CD8-positive, alpha-beta memory T cell (primary cell): ENCODE measurements around the gene GPAT3. TPM values are rescaled to one million over a fixed set of nuclear protein-coding genes. Genes with fewer than 3 reads are reported as not detected.

Experiments
- CTCF ChIA-PET: fragments of 350-600 bp; sonication (Branson Sonifier 250); formaldehyde crosslinking; loops from one replicate; lab custom pipeline; 2021; ENCODE audit warnings: antibody characterized with exemption; lab: Charles Lee
- POLR2A ChIA-PET: fragments of 350-600 bp; sonication (Branson Sonifier 250); formaldehyde crosslinking; loops from one replicate; lab custom pipeline; 2021; ENCODE audit warnings: antibody characterized with exemption; lab: Charles Lee
- DNase-seq, 5 donors: peaks; one replicate each; pipeline versions ENCODE4 v3.0.0 to v3.0.0-alpha.2; 2020 to 2022; ENCODE audit warnings: mixed read lengths in 1 of 5
- H3K27ac ChIP-seq: one replicate; pipeline ENCODE4 v1.7.0; 2013; ENCODE audit warnings: low read depth, mild to moderate bottlenecking, low read length, moderate library complexity
- H3K27me3 ChIP-seq: 2 replicates; pipeline ENCODE4 v1.7.0; 2013; ENCODE audit warnings: low read length, mild to moderate bottlenecking; ENCODE audit not compliant: insufficient read depth, poor library complexity, severe bottlenecking
- H3K36me3 ChIP-seq: 2 replicates; pipeline ENCODE4 v1.7.0; 2013; ENCODE audit warnings: mild to moderate bottlenecking, low read length, moderate library complexity; ENCODE audit not compliant: insufficient read depth
- H3K4me1 ChIP-seq: 2 replicates; pipeline ENCODE4 v1.7.0; 2013; ENCODE audit warnings: mild to moderate bottlenecking, low read length, moderate library complexity; ENCODE audit not compliant: insufficient read depth
- H3K4me3 ChIP-seq: 2 replicates; pipeline ENCODE4 v1.7.0; 2013; ENCODE audit warnings: mild to moderate bottlenecking, low read length
- H3K9me3 ChIP-seq: 2 replicates; pipeline ENCODE4 v1.7.0; 2013; ENCODE audit warnings: mild to moderate bottlenecking, low read length
- H3K27ac Mint-ChIP-seq, 8 donors: one replicate each; pipeline ENCODE4 v1.8.0; 2020 to 2021; ENCODE audit warnings: mixed read lengths in 8 of 8, mild to moderate bottlenecking in 6 of 8, inconsistent platforms in 3 of 8, moderate library complexity in 3 of 8
- H3K27me3 Mint-ChIP-seq, 2 donors: one replicate each; pipeline ENCODE4 v1.8.0; 2020 to 2021; ENCODE audit warnings: mixed read lengths in 2 of 2, mild to moderate bottlenecking in 1 of 2, moderate library complexity in 1 of 2
- H3K36me3 Mint-ChIP-seq, 3 donors: one replicate each; pipeline ENCODE4 v1.8.0; 2020 to 2021; ENCODE audit warnings: mixed read lengths in 3 of 3, inconsistent platforms in 1 of 3, mild to moderate bottlenecking in 1 of 3
- H3K4me1 Mint-ChIP-seq, 3 donors: one replicate each; pipeline ENCODE4 v1.8.0; 2020 to 2021; ENCODE audit warnings: mixed read lengths in 3 of 3, inconsistent platforms in 1 of 3, mild to moderate bottlenecking in 1 of 3
- H3K4me3 Mint-ChIP-seq, 7 donors: one replicate each; pipeline ENCODE4 v1.8.0; 2020 to 2021; ENCODE audit warnings: mixed read lengths in 7 of 7, mild to moderate bottlenecking in 6 of 7, moderate library complexity in 4 of 7, inconsistent platforms in 2 of 7
- H3K9me3 Mint-ChIP-seq, 5 donors: one replicate each; pipeline ENCODE4 v1.8.0; 2020 to 2022; ENCODE audit warnings: mixed read lengths in 5 of 5, mild to moderate bottlenecking in 3 of 5, moderate library complexity in 2 of 5, inconsistent platforms in 1 of 5
- polyA plus RNA-seq: library from polyadenylated mRNA; unstranded; fragments of 300-500 nt; fragmentation: Illumina TruSeq; gene quantifications from one replicate; pipeline ENCODE4 v1.2.3, GENCODE V29; 2021
- total RNA-seq, 2 experiments: library from RNA; stranded (reverse); gene quantifications; one replicate each; pipeline ENCODE4 v1.2.3, GENCODE V29; 2021

The GPAT3 gene
- total and polyA plus RNA-seq, 3 experiments from 2014 or later, result 5.4 to 6.8 (median 6.2) TPM

DNA sequence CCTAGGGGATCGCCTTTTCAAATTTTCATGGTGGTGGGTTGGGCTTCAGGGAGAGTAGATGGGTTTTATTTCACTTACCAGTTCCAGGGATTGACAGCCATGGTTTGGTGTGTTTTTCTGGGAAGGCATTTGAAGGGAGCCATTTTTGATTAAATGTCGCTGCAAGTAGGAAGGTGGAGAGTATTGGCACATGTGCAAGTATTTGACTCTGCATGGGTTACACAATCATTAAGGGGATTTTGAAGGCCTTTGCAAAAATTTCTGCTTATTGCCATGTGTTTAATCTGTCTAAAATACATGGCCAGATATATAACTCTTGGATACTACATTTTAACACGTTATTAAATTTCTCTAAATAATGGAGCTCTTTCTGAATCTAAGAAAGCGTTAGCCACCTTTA is 55.1 kb downstream of the GPAT3 start:
- POLR2A ChIA-PET, result no interaction called here
- Histone ChIP-seq H3K27me3 (no peaks in the 10 kb centered on the region), H3K27ac (no peak overlapping the region), H3K36me3 (no peaks in the 10 kb centered on the region), H3K9me3 (no peaks in the 10 kb centered on the region), H3K4me3 (no peak overlapping the region), H3K4me1 (no peaks in the 10 kb centered on the region)
- no peak overlapping the region for H3K4me3 Mint-ChIP-seq
- no peaks in the 10 kb centered on the region for H3K9me3 Mint-ChIP-seq
- peaks cover 0 to 2% of the 10 kb centered on the region in 2 donors for H3K27me3 Mint-ChIP-seq
- H3K36me3 Mint-ChIP-seq, result peaks cover 4 to 28% (median 12%) of the 10 kb centered on the region in 3 donors
- CTCF ChIA-PET, result no interaction called here
- DNase-seq, result no peak
- H3K4me1 Mint-ChIP-seq, result no peaks in the 10 kb centered on the region
- H3K27ac Mint-ChIP-seq, result peak overlapping the region in 1 of 8 donors; percentile 29

DNA sequence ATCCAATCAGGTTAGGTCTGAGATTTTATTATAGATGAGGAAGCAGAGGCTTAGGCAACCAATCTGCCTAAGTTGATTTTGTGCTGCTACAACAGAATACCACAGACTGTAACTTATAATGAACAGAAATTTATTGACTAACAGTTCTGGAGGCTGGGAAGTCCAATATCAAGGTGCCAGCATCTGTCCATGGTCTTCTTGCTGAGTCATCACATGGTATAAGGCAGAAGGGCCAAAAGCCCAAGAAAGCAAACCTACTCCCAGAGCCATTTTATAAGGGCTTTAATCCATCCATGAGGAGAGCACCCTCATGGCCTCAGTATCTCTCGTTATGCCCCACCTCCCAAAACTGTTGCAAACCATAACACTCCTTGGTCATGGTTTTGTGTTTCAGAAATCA is 55.8 kb downstream of the GPAT3 start:
- H3K4me1 Mint-ChIP-seq, result no peaks in the 10 kb centered on the region
- POLR2A ChIA-PET, result no interaction called here
- no peak overlapping the region for H3K27ac ChIP-seq

DNA sequence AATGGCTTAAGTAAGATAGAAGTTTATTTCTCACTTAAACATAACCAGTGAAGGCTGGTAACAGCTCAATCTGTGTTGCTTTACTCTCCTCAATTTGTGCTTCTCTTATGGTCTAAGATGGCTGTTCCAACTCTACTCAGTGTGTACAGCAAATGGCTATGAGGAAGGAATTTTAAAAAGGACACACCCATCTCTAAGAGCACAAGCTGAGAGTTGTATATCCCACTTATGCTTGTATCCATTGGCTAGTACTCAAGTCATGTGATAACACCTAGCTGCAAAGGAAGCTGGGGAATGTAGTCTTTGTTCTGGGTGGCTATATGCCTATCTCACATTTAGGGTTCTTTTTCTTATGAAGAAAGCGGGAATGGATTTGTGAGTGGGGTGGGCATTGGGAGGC is 63.3 kb downstream of the GPAT3 start:
- Mint-ChIP-seq H3K27me3 (peaks cover 0 to 2% of the 10 kb centered on the region in 2 donors), H3K36me3 (peaks cover 7 to 25% (median 19%) of the 10 kb centered on the region in 3 donors), H3K4me1 (no peaks in the 10 kb centered on the region), H3K9me3 (no peaks in the 10 kb centered on the region), H3K4me3 (no peak overlapping the region), H3K27ac (no peak overlapping the region)
- H3K36me3 ChIP-seq, result no peaks in the 10 kb centered on the region
- DNase-seq, result no peak
- no peak overlapping the region for H3K4me3 ChIP-seq
- no peaks in the 10 kb centered on the region for H3K9me3 ChIP-seq
- ChIA-PET POLR2A (no interaction called here), CTCF (interaction anchor here (1.2 to 1.3 kb wide), 3 partner anchors 10 to 94 kb away, joined by 3 read pairs; no protein-coding TSS in a partner anchor)
- no peaks in the 10 kb centered on the region for H3K4me1 ChIP-seq
- no peak overlapping the region for H3K27ac ChIP-seq
- H3K27me3 ChIP-seq, result no peaks in the 10 kb centered on the region

More for the DNA sequence above, 55.8 kb downstream of the GPAT3 start:
- Histone ChIP-seq H3K4me3 (no peak overlapping the region), H3K4me1 (no peaks in the 10 kb centered on the region), H3K9me3 (no peaks in the 10 kb centered on the region), H3K36me3 (no peaks in the 10 kb centered on the region), H3K27me3 (no peaks in the 10 kb centered on the region)
- Mint-ChIP-seq H3K4me3 (no peak overlapping the region), H3K27me3 (peaks cover 0 to 2% of the 10 kb centered on the region in 2 donors), H3K27ac (no peak overlapping the region), H3K36me3 (peaks cover 5 to 29% (median 17%) of the 10 kb centered on the region in 3 donors), H3K9me3 (no peaks in the 10 kb centered on the region)
- no peak for DNase-seq
- CTCF ChIA-PET, result no interaction called here

DNA sequence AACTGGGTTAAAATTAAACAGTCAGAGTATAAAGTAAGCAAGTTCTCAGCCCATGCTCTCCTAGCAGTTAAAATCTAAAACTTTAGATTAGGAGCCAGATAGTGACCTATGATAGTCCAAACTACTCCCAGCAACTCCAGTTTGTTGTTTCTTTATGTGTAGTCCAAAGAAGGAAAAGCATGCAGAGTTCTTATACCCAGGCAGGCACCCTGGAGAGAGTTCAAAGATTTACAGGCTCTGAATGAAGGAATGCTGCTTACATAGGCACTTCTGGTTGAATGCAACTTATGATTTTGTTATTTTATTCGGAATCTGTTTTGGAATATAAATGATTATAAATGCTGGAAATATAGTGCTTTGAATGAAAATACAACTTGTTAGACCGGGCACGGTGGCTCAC is 67.2 kb downstream of the GPAT3 start:
- POLR2A ChIA-PET, result no interaction called here
- Histone ChIP-seq H3K27me3 (no peaks in the 10 kb centered on the region), H3K36me3 (no peaks in the 10 kb centered on the region), H3K4me1 (no peaks in the 10 kb centered on the region), H3K9me3 (no peaks in the 10 kb centered on the region), H3K4me3 (no peak overlapping the region), H3K27ac (no peak overlapping the region)
- CTCF ChIA-PET, result no interaction called here
- no peaks in the 10 kb centered on the region for H3K4me1 Mint-ChIP-seq
- H3K36me3 Mint-ChIP-seq, result peaks cover 5 to 8% (median 6%) of the 10 kb centered on the region in 3 donors
- no peak for DNase-seq
- no peaks in the 10 kb centered on the region for H3K9me3 Mint-ChIP-seq
- H3K4me3 Mint-ChIP-seq, result no peak overlapping the region
- no peaks in the 10 kb centered on the region for H3K27me3 Mint-ChIP-seq
- H3K27ac Mint-ChIP-seq, result no peak overlapping the region

DNA sequence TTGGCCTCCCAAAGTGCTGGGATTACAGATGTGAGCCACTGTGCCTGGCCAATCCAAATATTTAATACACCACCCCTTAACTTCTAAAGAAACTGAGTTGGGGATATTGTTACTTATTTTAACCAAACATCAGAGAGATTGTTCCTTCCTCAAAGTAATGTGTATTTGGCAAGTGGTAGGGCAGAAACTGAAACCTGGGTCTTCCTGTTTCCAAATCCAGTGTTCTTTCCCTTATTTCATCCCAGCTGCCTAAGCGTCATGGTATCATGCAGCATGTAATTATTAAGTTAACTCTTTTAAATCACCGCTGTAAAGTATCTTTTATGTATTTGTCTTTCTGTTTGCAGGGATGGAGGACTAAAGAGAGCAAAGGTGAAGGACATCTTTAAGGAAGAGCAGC is 68.4 kb downstream of the GPAT3 start:
- H3K36me3 Mint-ChIP-seq, result peaks cover 3 to 5% (median 4%) of the 10 kb centered on the region in 3 donors

DNA sequence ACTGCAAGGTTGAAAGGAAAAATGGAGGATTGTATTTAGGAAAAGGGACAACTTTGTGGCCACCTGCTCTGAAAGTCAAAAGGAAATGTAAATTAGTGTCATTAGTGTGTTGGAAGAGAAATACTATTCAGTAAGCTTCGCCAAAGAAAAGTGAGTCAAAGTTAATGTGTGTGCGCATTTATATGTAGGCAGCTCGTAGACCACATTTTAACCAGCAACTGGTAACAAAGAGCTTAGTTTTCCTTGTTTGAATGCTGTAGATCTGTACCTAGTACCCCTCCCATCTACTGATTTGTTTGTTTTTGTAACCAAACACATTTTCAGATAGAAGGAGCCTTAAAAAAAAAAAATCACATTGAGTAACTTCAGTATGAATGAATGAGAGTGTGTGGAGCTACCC is 69.3 kb downstream of the GPAT3 start:
- POLR2A ChIA-PET, result no interaction called here
- Histone ChIP-seq H3K4me1 (no peaks in the 10 kb centered on the region), H3K4me3 (no peak overlapping the region), H3K9me3 (no peaks in the 10 kb centered on the region), H3K36me3 (no peaks in the 10 kb centered on the region), H3K27ac (no peak overlapping the region), H3K27me3 (no peaks in the 10 kb centered on the region)
- no peaks in the 10 kb centered on the region for H3K4me1 Mint-ChIP-seq
- H3K36me3 Mint-ChIP-seq, result peaks cover under 1 to 2% (median 2%) of the 10 kb centered on the region in 3 donors
- H3K27ac Mint-ChIP-seq, result no peak overlapping the region
- H3K27me3 Mint-ChIP-seq, result peaks cover 0 to 5% of the 10 kb centered on the region in 2 donors
- no peak for DNase-seq
- H3K9me3 Mint-ChIP-seq, result no peaks in the 10 kb centered on the region
- CTCF ChIA-PET, result no interaction called here
- H3K4me3 Mint-ChIP-seq, result no peak overlapping the region

More for the DNA sequence above, 68.4 kb downstream of the GPAT3 start:
- H3K36me3 ChIP-seq, result no peaks in the 10 kb centered on the region
- H3K4me3 ChIP-seq, result no peak overlapping the region
- no peak overlapping the region for H3K27ac ChIP-seq
- no peaks in the 10 kb centered on the region for H3K4me1 ChIP-seq
- Mint-ChIP-seq H3K27ac (no peak overlapping the region), H3K4me3 (no peak overlapping the region), H3K27me3 (peaks cover 0 to 4% of the 10 kb centered on the region in 2 donors), H3K9me3 (no peaks in the 10 kb centered on the region), H3K4me1 (no peaks in the 10 kb centered on the region)
- no peak for DNase-seq
- no peaks in the 10 kb centered on the region for H3K27me3 ChIP-seq
- no peaks in the 10 kb centered on the region for H3K9me3 ChIP-seq
- ChIA-PET CTCF (no interaction called here), POLR2A (no interaction called here)

DNA sequence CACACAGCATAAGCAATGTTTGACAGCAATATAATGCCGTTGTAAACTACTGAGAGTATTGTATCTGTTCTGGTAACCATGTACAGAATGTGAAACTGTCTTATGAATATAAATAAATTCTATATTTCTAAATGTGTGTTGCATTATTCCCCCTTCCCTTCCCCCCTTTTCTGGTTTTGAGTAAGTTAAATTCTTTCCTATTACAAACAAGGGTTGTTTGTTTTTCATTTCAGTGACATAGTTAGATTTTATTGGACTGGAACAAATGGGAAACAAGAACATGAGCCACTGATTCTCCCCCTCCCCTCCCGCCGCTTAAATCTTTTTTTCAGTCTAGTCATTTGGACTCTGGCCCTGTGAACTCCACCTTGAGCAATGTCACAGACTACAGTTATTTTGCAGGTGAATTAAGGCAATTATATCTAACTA is 69.8 kb downstream of the GPAT3 start:
- H3K27me3 Mint-ChIP-seq, result peaks cover 0 to 5% of the 10 kb centered on the region in 2 donors
- Histone ChIP-seq H3K27ac (no peak overlapping the region), H3K36me3 (no peaks in the 10 kb centered on the region), H3K9me3 (no peaks in the 10 kb centered on the region), H3K27me3 (no peaks in the 10 kb centered on the region), H3K4me3 (no peak overlapping the region), H3K4me1 (no peaks in the 10 kb centered on the region)
- no peak overlapping the region for H3K4me3 Mint-ChIP-seq
- POLR2A ChIA-PET, result no interaction called here
- H3K4me1 Mint-ChIP-seq, result no peaks in the 10 kb centered on the region
- CTCF ChIA-PET, result no interaction called here
- peaks cover 0 to 3% (median 0%) of the 10 kb centered on the region in 5 donors for H3K9me3 Mint-ChIP-seq
- H3K36me3 Mint-ChIP-seq, result peaks cover 0 to 2% (median 2%) of the 10 kb centered on the region in 3 donors
- no peak for DNase-seq
- H3K27ac Mint-ChIP-seq, result no peak overlapping the region

DNA sequence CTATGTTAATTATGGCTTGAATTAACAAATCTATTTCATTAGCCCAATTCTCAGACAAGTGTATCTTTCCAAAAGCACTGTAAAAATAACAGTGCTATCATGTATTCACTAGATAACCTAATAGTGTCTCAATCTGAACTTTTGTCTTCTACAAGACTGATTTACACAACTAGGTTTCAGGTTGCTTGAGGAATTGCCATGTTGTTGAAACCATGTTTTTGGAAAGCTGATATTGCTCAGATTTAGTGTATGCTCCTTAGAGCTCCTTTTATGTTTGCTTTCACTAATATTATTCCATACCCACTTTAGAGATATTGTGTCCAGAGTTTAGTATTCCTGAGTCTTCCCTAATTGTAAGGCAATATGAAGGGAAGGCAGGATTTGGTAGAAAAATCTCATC is 70.6 kb downstream of the GPAT3 start:
- ChIA-PET POLR2A (no interaction called here), CTCF (no interaction called here)
- Histone ChIP-seq H3K4me1 (no peaks in the 10 kb centered on the region), H3K36me3 (no peaks in the 10 kb centered on the region), H3K9me3 (no peaks in the 10 kb centered on the region), H3K4me3 (no peak overlapping the region), H3K27ac (no peak overlapping the region), H3K27me3 (no peaks in the 10 kb centered on the region)
- Mint-ChIP-seq H3K4me3 (no peak overlapping the region), H3K9me3 (peaks cover 0 to 10% (median 2%) of the 10 kb centered on the region in 5 donors), H3K27ac (no peak overlapping the region), H3K36me3 (peaks cover 0 to 5% (median 2%) of the 10 kb centered on the region in 3 donors), H3K27me3 (peaks cover 0 to 7% of the 10 kb centered on the region in 2 donors), H3K4me1 (no peaks in the 10 kb centered on the region)
- no peak for DNase-seq
